Spleen (tissue), 13 donors: ENCODE results near the gene TGFB1. TPM values are rescaled to one million over a fixed set of nuclear protein-coding genes. Genes with fewer than 3 reads are reported as not detected.

Experiments
- DNase-seq: peaks from one replicate; pipeline ENCODE4 v3.0.0-alpha.2; 2020
- H3K27ac ChIP-seq, 8 donors: fragments of 200-600 bp; sonication (generic) in 7 of 8; 1 replicate in 4 of 8; 2 replicates in 4 of 8; pipeline versions ENCODE4 v1.5.0 to v1.8.0; 2016 to 2021; ENCODE audit warnings: inconsistent platforms in 4 of 8, mild to moderate bottlenecking in 4 of 8, moderate library complexity in 1 of 8
- H3K27me3 ChIP-seq, 7 donors: fragments of 200-600 bp; sonication (generic) in 6 of 7; replicated peaks in 1 of 7; 1 replicate in 4 of 7; 2 replicates in 3 of 7; pipeline versions ENCODE4 v1.5.0 to v1.8.0; 2016 to 2021; ENCODE audit warnings: inconsistent platforms in 3 of 7, mild to moderate bottlenecking in 1 of 7
- H3K36me3 ChIP-seq, 6 donors: fragments of 200-600 bp; sonication (generic) in 5 of 6; 1 replicate in 4 of 6; 2 replicates in 2 of 6; pipeline versions ENCODE4 v1.5.0 to v1.8.0; 2016 to 2021; ENCODE audit warnings: inconsistent platforms in 2 of 6
- H3K4me1 ChIP-seq, 6 donors: fragments of 200-600 bp; sonication (generic) in 5 of 6; 1 replicate in 3 of 6; 2 replicates in 3 of 6; pipeline versions ENCODE4 v1.5.0 to v1.8.0; 2016 to 2021; ENCODE audit warnings: inconsistent platforms in 3 of 6
- H3K4me3 ChIP-seq, 8 donors: fragments of 200-600 bp; sonication (generic) in 7 of 8; 1 replicate in 4 of 8; 2 replicates in 4 of 8; pipeline versions ENCODE4 v1.5.0 to v1.8.0; 2016 to 2021; ENCODE audit warnings: inconsistent platforms in 4 of 8, mild to moderate bottlenecking in 4 of 8, moderate library complexity in 2 of 8
- H3K9me3 ChIP-seq, 8 donors: fragments of 200-600 bp; sonication (generic) in 7 of 8; 1 replicate in 4 of 8; 2 replicates in 4 of 8; pipeline versions ENCODE4 v1.5.0 to v1.8.0; 2016 to 2021; ENCODE audit warnings: inconsistent platforms in 4 of 8
- POLR2A ChIP-seq, 3 donors: fragments of 450-650 bp; IDR thresholded peaks; one replicate each; pipeline ENCODE4 v1.5.1; 2017; ENCODE audit warnings: antibody characterized with exemption in 3 of 3, mild to moderate bottlenecking in 1 of 3
- POLR2AphosphoS5 ChIP-seq, 3 donors: sonication (generic); formaldehyde crosslinking; IDR thresholded peaks; one replicate each; pipeline ENCODE4 v1.5.1; 2017; ENCODE audit warnings: antibody characterized with exemption in 3 of 3
- WGBS, 5 donors: extraction: QIAGEN DNeasy Blood & Tissue Kit in 3 of 5; methylation state at CpG; one replicate each; pipeline versions ENCODE4 v1.1.5 to v1.1.7; 2013 to 2018; 5-methylcytosine and 5-hydroxymethylcytosine counted together
- intact Hi-C: fragments of 100-400 bp; cut with DNase I; formaldehyde crosslinking; loops from one replicate; pipeline ENCODE4 v1.15.0; 2023; ENCODE audit warnings: low total_unique reads
- long read RNA-seq, 2 donors: transcript quantifications; one replicate each; lab custom pipeline, GENCODE V29; 2026
- polyA plus RNA-seq, 3 donors: library from polyadenylated mRNA; stranded (reverse); fragments of 200-250 nt; gene quantifications; one replicate each; pipeline ENCODE4 v1.2.1, GENCODE V29; 2013
- total RNA-seq, 7 donors: library from RNA; depleted of rRNA in 3 of 7; stranded (reverse); fragments of >200 nt in 3 of 7; fragmentation: NEBNext Ultra II Directional in 4 of 7; extraction: Animal tissue kit (Norgen Biotek cat#: 25700) in 4 of 7; gene quantifications; one replicate each; pipeline versions ENCODE4 v1.1.0 to v1.2.1, GENCODE V29; 2016 to 2021
- TF ChIP-seq, protein P1 (sequence below), 11 experiments: fragments of 200-600 bp in 7 of 11; fragments of 450-650 bp in 4 of 11; sonication (generic) in 4 of 11; IDR thresholded peaks in 8 of 11; conservative IDR thresholded peaks in 3 of 11; 1 replicate in 7 of 11; 2 replicates in 4 of 11; pipeline versions ENCODE4 v1.4.0 to v1.8.0; 2016 to 2021; ENCODE audit warnings: antibody characterized with exemption in 11 of 11, inconsistent platforms in 4 of 11, mild to moderate bottlenecking in 1 of 11
- donor health status: healthy with polysubstance abuse.
- donor health status: DM: no; HTN: no; CAD: no; lungs with moderate emphysema.
- donor health status: DM: no; HTN: no; CAD: no.
- donor health status: Bipolar disorder and iron deficiency.
- donor health status: healthy.
- donor health status: DM: no; HTN: no; CAD: no.
- donor health status: DM: yes; HTN: yes; CAD: no.

Gene TGFB1
- total RNA-seq: 100 to 1,000 TPM in 6 of 7 donors, 10 to 100 TPM in 1; 79.3 to 147 (median 130) TPM
- 10 to 100 TPM; 23.0 to 56.0 (median 25.2) TPM for polyA plus RNA-seq
- long read RNA-seq, donor 1, transcript TGFB1-201 (7 exons, 2,769 nt): major isoform, 38 of 65 reads
- long read RNA-seq, donor 1, partial matches to known transcripts: 27 of 65 reads
- long read RNA-seq, donor 1, other reads (novel, unspliced or antisense): 0 of 65 reads
- long read RNA-seq, donor 2, transcript TGFB1-201 (7 exons, 2,769 nt): major isoform, 24 of 278 reads
- long read RNA-seq, donor 2, partial matches to known transcripts: 254 of 278 reads
- long read RNA-seq, donor 2, other reads (novel, unspliced or antisense): 0 of 278 reads

DNA sequence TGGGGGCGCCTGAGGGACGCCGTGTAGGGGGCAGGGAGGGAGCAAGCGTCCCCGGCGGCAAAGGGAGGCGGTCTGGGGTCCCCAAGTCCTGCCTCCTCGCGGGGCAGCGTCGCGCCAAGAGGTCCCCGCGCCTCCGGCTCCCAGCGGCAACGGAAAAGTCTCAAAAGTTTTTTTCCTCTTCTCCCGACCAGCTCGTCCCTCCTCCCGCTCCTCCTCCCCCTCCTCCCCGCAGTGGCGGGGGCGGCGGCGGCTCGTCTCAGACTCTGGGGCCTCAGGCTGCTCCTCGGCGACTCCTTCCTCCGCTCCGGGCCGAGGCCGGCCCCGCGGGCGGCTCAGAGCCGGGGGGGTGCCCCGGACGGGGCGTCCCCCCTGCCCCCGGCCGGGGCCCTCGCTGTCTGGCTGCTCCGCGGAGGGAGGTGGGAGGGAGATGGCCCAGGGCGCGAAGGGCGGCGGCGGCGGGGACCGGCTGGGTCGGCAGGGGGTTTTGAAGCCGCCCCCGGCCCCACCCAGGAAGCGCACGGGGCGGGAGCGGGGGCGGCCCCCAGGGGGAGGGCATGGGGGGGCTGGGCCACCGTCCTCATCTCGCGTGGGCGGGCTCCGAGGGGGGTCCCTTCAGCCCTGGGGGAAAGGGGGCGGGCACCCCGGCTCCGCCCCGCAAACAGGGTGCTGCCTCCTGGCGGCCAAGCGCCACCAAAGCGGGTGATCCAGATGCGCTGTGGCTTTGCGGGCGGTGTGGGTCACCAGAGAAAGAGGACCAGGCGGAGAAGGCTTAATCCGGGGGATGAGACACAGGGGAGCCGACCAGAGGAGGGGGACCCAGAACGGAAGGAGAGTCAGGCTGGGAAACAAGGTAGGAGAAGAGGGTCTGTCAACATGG is at the start of gene TGFB1:
TGFB1 (minus strand) TSS at position 457 of the 877 bp plus-strand sequence. CDS start 878 bp downstream, outside the sequence.
- peak within 1 kb of the TSS; percentile 76 to 100 (median 98) for H3K4me3 ChIP-seq
- DNase-seq: peak; percentile 99
- WGBS, 5 donors: 0 to 2% (median 1%) methylated on average over 26 to 78 of the region's 78 CpGs
- H3K27me3 ChIP-seq: no peaks in the 10 kb centered on the region
- peaks cover 0 to 8% (median 0%) of the 10 kb centered on the region in 6 donors for H3K36me3 ChIP-seq
- TF ChIP-seq, protein P1, sequence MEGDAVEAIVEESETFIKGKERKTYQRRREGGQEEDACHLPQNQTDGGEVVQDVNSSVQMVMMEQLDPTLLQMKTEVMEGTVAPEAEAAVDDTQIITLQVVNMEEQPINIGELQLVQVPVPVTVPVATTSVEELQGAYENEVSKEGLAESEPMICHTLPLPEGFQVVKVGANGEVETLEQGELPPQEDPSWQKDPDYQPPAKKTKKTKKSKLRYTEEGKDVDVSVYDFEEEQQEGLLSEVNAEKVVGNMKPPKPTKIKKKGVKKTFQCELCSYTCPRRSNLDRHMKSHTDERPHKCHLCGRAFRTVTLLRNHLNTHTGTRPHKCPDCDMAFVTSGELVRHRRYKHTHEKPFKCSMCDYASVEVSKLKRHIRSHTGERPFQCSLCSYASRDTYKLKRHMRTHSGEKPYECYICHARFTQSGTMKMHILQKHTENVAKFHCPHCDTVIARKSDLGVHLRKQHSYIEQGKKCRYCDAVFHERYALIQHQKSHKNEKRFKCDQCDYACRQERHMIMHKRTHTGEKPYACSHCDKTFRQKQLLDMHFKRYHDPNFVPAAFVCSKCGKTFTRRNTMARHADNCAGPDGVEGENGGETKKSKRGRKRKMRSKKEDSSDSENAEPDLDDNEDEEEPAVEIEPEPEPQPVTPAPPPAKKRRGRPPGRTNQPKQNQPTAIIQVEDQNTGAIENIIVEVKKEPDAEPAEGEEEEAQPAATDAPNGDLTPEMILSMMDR (IDR thresholded peaks at IDR 0.05 in 8 of 11, conservative IDR thresholded peaks at IDR 0.05 in 3 of 11): peak; percentile 89 to 98 (median 97)
- TF ChIP-seq POLR2A (IDR thresholded peaks at IDR 0.05) (peak in 2 of 3 donors; percentile 36 to 67), POLR2AphosphoS5 (IDR thresholded peaks at IDR 0.05) (peak; percentile 92 to 96 (median 93))
- peaks cover 44 to 88% (median 73%) of the 10 kb centered on the region in 6 donors for H3K4me1 ChIP-seq
- intact Hi-C loops: no loop called here
- H3K9me3 ChIP-seq: no peaks in the 10 kb centered on the region
- H3K27ac ChIP-seq: peak within 1 kb of the TSS; percentile 90 to 98 (median 95)

DNA sequence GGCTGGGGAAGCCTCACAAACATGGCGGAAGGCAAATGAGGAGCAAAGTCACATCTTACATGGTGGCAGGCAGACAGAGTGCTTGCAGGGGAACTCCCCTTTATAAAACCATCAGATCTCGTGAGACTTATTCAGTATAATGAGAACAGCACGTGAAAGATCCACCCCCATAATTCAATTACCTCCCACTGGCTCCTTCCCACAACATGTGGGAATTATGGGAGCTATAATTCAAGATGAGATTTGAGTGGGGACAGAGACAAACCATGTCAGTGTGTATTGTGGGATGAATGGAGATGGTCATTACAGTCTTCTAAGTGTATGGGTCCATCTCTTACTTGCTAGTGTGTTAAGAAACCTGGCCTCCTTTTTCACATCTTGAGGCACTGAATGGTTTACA is 48.3 kb upstream of the TGFB1 start:
- TF ChIP-seq POLR2A (IDR thresholded peaks at IDR 0.05) (no peak), POLR2AphosphoS5 (IDR thresholded peaks at IDR 0.05) (no peak)
- TF ChIP-seq, protein P1 (IDR thresholded peaks at IDR 0.05 in 8 of 11, conservative IDR thresholded peaks at IDR 0.05 in 3 of 11): no peak
- Histone ChIP-seq H3K9me3 (no peaks in the 10 kb centered on the region), H3K36me3 (peaks cover 0 to 34% (median 2%) of the 10 kb centered on the region in 6 donors), H3K4me3 (no peak overlapping the region), H3K27ac (no peak overlapping the region), H3K27me3 (no peaks in the 10 kb centered on the region), H3K4me1 (peaks cover 12 to 79% (median 39%) of the 10 kb centered on the region in 6 donors)
- WGBS, 5 donors: 79 to 88% (median 80%) methylated on average over 3 of the region's 3 CpGs
- intact Hi-C loops: no loop called here
- DNase-seq: no peak

DNA sequence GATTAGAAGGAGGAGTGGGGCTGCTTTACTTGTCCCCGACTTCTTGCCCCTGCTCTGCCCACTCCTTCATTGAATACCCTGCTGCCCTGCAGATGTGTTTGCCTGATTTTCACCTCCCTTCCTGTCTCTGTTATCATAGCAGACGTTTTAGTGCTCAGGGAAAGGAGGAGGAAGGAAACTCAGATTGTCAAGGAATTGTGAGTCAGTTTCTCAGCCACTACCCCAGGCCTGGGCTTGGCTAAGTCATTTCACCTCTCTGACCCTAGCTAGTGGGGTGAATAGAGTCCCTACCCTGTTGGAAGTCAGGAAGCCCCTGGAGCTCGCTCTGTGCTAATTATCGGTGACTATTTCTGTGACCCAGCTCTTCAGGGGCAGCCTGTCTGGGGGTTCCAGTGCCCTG is 47.8 kb upstream of the TGFB1 start:
- no peak overlapping the region for H3K4me3 ChIP-seq
- no peak for TF ChIP-seq POLR2A (IDR thresholded peaks at IDR 0.05)
- TF ChIP-seq, protein P1 (IDR thresholded peaks at IDR 0.05 in 8 of 11, conservative IDR thresholded peaks at IDR 0.05 in 3 of 11): no peak
- no peak for TF ChIP-seq POLR2AphosphoS5 (IDR thresholded peaks at IDR 0.05)
- no peaks in the 10 kb centered on the region for H3K9me3 ChIP-seq
- no peaks in the 10 kb centered on the region for H3K27me3 ChIP-seq
- peaks cover 14 to 79% (median 42%) of the 10 kb centered on the region in 6 donors for H3K4me1 ChIP-seq
- WGBS, 5 donors: 67 to 73% (median 69%) methylated on average over 4 of the region's 4 CpGs
- intact Hi-C loops: no loop called here
- no peak for DNase-seq
- no peak overlapping the region for H3K27ac ChIP-seq
- peaks cover 0 to 34% (median 2%) of the 10 kb centered on the region in 6 donors for H3K36me3 ChIP-seq
